ENCODE results near the gene AKAP8. TPM values are rescaled to one million over a fixed set of nuclear protein-coding genes. Genes with fewer than 3 reads are reported as not detected.

The AKAP8 gene
- total and polyA plus RNA-seq, 10 donors = 13.9 to 51.3 (median 30.6) TPM

- Histone ChIP-seq H3K36me3 (peaks cover 0 to 6% (median 0%) of the 10 kb centered on the region in 6 donors), H3K27me3 (replicated peaks in 1 of 7) (no peaks in the 10 kb centered on the region), H3K9me3 (no peaks in the 10 kb centered on the region), H3K4me3 (no peak overlapping the region), H3K4me1 (peaks cover 93 to 100% (median 99%) of the 10 kb centered on the region in 6 donors), H3K27ac (peak overlapping the region in 1 of 8 donors; percentile 12)
- 81 to 90% (median 85%) methylated on average over 6 of the region's 6 CpGs for WGBS, 5 donors
- intact Hi-C loops (cut with DNase I; ENCODE audit: low total_unique reads) = no loop called here
- no peak for TF ChIP-seq CTCF (IDR thresholded peaks at IDR 0.05 in 8 of 11, conservative IDR thresholded peaks at IDR 0.05 in 3 of 11)
- TF ChIP-seq POLR2A (IDR thresholded peaks at IDR 0.05) = no peak
- TF ChIP-seq POLR2AphosphoS5 (IDR thresholded peaks at IDR 0.05) = no peak
- no peak for DNase-seq
These were observed 64.5 kb downstream of the AKAP8 start for GRCh38 chr19:15315101-15315500.

DNA sequence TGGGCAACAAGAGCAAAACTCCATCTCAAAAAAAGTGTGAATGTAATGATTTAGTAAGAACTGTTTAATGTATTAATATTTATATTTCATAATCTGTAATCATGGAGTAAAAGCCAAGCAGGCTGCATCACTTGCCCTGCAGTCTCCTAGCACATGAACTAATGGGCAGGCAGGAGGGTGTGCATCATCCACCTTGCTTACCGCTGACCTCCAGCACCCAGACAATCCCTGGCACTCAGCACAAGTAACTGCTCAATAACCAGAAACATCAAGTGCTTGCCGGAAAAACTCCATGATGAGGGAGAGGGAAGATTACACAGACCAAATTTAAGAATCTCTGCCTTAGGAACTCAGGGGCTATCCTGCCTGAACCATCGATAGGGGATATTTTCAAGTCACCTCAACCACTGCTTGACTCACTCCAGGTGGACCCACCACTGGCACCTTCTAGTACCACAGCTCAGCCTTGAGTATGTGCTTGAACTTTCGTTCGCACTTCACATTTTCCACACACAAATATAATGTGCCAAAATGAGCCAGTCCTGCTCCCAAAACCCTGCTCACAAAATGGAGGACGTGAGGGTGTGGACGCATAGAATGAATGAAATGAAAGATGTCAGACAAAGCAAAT is 65.8 kb downstream of the AKAP8 start:
- no peaks in the 10 kb centered on the region for H3K9me3 ChIP-seq
- 69 to 86% (median 81%) methylated on average over 7 of the region's 7 CpGs for WGBS, 5 donors
- no peak overlapping the region for H3K27ac ChIP-seq
- intact Hi-C loops (cut with DNase I; ENCODE audit: low total_unique reads) = no loop called here
- TF ChIP-seq POLR2A (IDR thresholded peaks at IDR 0.05) = no peak
- TF ChIP-seq CTCF (IDR thresholded peaks at IDR 0.05 in 8 of 11, conservative IDR thresholded peaks at IDR 0.05 in 3 of 11) = no peak
- TF ChIP-seq POLR2AphosphoS5 (IDR thresholded peaks at IDR 0.05) = no peak
- H3K27me3 ChIP-seq (replicated peaks in 1 of 7) = no peaks in the 10 kb centered on the region
- H3K4me3 ChIP-seq = no peak overlapping the region
- peaks cover 0 to 6% (median 0%) of the 10 kb centered on the region in 6 donors for H3K36me3 ChIP-seq
- H3K4me1 ChIP-seq = peaks cover 86 to 100% (median 99%) of the 10 kb centered on the region in 6 donors
- no peak for DNase-seq

DNA sequence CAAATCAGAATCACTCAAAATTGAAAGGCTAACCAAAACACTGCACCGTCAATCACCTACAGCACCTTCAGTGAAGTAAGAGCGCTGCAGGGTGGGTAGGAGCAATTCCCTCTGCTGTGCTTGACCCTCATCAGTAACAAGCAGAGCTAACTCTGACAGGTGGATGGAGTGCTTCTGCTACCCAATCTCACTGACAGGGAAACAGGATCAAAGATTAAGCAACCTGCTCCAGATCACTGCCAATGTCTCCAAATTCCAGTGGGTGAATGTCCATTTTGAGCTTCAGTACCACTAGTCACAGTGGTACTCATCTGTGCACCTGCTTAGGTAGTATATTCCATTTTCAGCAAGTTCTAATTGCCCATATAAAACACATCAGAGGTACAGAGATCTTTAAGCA is 72.4 kb downstream of the AKAP8 start:
- peak overlapping the region in 2 of 8 donors; percentile 1 to 14 for H3K27ac ChIP-seq
- H3K9me3 ChIP-seq = no peaks in the 10 kb centered on the region
- intact Hi-C loops (cut with DNase I; ENCODE audit: low total_unique reads) = no loop called here
- peaks cover 73 to 100% (median 96%) of the 10 kb centered on the region in 6 donors for H3K4me1 ChIP-seq
- DNase-seq = no peak
- no peaks in the 10 kb centered on the region for H3K27me3 ChIP-seq (replicated peaks in 1 of 7)
- no peaks in the 10 kb centered on the region for H3K36me3 ChIP-seq
- H3K4me3 ChIP-seq = no peak overlapping the region
- WGBS, 5 donors = 86 to 95% (median 92%) methylated on average over 2 of the region's 2 CpGs
- TF ChIP-seq CTCF (IDR thresholded peaks at IDR 0.05 in 8 of 11, conservative IDR thresholded peaks at IDR 0.05 in 3 of 11) (no peak), POLR2A (IDR thresholded peaks at IDR 0.05) (no peak), POLR2AphosphoS5 (IDR thresholded peaks at IDR 0.05) (no peak)

DNA sequence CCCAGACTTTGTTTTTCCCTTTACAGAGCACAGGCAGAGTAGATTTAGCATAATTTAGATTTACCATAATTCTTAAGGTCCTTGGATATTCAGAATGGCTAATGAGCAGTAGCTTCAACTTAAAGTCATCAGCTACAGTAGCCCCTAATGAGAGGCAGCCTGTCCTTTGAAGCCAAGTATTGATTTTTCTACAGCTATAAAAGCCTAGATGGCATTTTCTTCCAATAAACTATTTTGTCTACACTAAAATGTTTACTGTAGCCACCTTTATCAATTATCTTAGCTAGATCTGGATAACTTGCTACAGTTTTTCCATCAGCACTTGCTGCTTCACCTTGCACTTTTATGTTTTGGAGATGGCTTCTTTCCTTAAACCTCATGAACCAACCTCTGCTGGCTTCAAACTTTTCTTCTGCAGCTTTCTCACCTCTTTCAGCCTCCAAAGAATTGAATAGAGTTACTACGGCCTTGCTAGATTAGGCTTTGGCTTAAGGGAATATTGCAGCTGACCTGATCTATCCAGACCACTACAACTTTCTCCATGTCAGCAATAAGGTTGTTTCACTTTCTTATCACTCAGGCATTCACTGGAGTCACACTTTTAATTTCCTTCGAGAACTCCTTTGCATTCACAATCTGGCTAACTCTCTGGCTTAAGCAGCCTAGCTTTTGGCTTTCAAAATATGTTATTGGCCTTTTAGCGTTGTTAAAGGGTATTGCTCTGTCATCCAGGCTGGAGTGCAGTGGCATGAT is 73.8 kb downstream of the AKAP8 start:
- TF ChIP-seq POLR2AphosphoS5 (IDR thresholded peaks at IDR 0.05) (no peak), CTCF (IDR thresholded peaks at IDR 0.05 in 8 of 11, conservative IDR thresholded peaks at IDR 0.05 in 3 of 11) (no peak), POLR2A (IDR thresholded peaks at IDR 0.05) (no peak)
- 82 to 92% (median 88%) methylated on average over 3 of the region's 3 CpGs for WGBS, 5 donors

More for the DNA sequence above, 73.8 kb downstream of the AKAP8 start:
- peak overlapping the region in 1 of 8 donors; percentile 19 for H3K27ac ChIP-seq
- no peak overlapping the region for H3K4me3 ChIP-seq
- intact Hi-C loops (cut with DNase I; ENCODE audit: low total_unique reads) = no loop called here
- peaks cover 73 to 100% (median 96%) of the 10 kb centered on the region in 6 donors for H3K4me1 ChIP-seq
- no peak for DNase-seq
- H3K27me3 ChIP-seq (replicated peaks in 1 of 7) = no peaks in the 10 kb centered on the region
- no peaks in the 10 kb centered on the region for H3K9me3 ChIP-seq
- H3K36me3 ChIP-seq = no peaks in the 10 kb centered on the region

All from spleen (tissue), 11 donors.